DND-41 (cell line): ENCODE results near the gene ZNF23.

ENCODE experiments used
- ATAC-seq: fragments of 200-7000 bp; cut with Tn5 transposase; 3 replicates; pipeline ENCODE4 v1.9.1; 2021; ENCODE audit warnings: low read depth; ENCODE audit not compliant: insufficient read depth
- DNase-seq: peaks from one replicate; pipeline ENCODE4 v3.0.0-alpha.2; 2020
- H2AFZ ChIP-seq: 2 replicates; pipeline ENCODE4 v1.6.0; 2012; ENCODE audit warnings: low read depth, low read length
- H3K27ac ChIP-seq: 2 replicates; pipeline ENCODE4 v1.5.1; 2012; ENCODE audit warnings: low read length, inconsistent platforms
- H3K27me3 ChIP-seq: fragments of 200-600 bp; sonication (generic); 2 replicates; pipeline ENCODE4 v1.6.0; 2012; ENCODE audit warnings: low read length, mild to moderate bottlenecking, inconsistent platforms; ENCODE audit not compliant: insufficient read depth, poor library complexity
- H3K36me3 ChIP-seq: 2 replicates; pipeline ENCODE4 v1.5.1; 2012; ENCODE audit warnings: low read length, inconsistent platforms; ENCODE audit not compliant: insufficient read depth
- H3K4me1 ChIP-seq: 2 replicates; pipeline ENCODE4 v1.5.1; 2012; ENCODE audit warnings: mild to moderate bottlenecking, low read length; ENCODE audit not compliant: insufficient read depth
- H3K4me2 ChIP-seq: 2 replicates; pipeline ENCODE4 v1.6.0; 2012; ENCODE audit warnings: mild to moderate bottlenecking, moderate library complexity, low read length, inconsistent platforms; ENCODE audit not compliant: insufficient read depth
- H3K4me3 ChIP-seq, 2 experiments: fragments of 200-600 bp in 1 of 2; shearing (Covaris generic) in 1 of 2; 2 replicates each; pipeline ENCODE4 v1.5.1; 2012 to 2016; ENCODE audit warnings: inconsistent platforms in 2 of 2, low read length in 2 of 2, mild to moderate bottlenecking in 2 of 2, low read depth in 1 of 2, moderate library complexity in 1 of 2
- H3K79me2 ChIP-seq: 2 replicates; pipeline ENCODE4 v1.6.0; 2012; ENCODE audit warnings: low read length, inconsistent platforms; ENCODE audit not compliant: insufficient read depth
- H3K9ac ChIP-seq: 2 replicates; pipeline ENCODE4 v1.6.0; 2012; ENCODE audit warnings: low read depth, mild to moderate bottlenecking, inconsistent platforms, low read length, moderate library complexity
- H3K9me3 ChIP-seq: 2 replicates; pipeline ENCODE4 v1.5.1; 2012; ENCODE audit warnings: low read length, moderate library complexity, mild to moderate bottlenecking, inconsistent platforms; ENCODE audit not compliant: insufficient read depth, severe bottlenecking
- H4K20me1 ChIP-seq: 2 replicates; pipeline ENCODE4 v1.6.0; 2012; ENCODE audit warnings: low read length; ENCODE audit not compliant: insufficient read depth
- EZH2 ChIP-seq: IDR thresholded peaks from 3 replicates; pipeline ENCODE4 v1.6.1; 2012; ENCODE audit warnings: borderline replicate concordance, low read depth, mild to moderate bottlenecking, moderate library complexity, low read length, inconsistent platforms; ENCODE audit not compliant: severe bottlenecking
- TF ChIP-seq, protein P1 (sequence below): IDR thresholded peaks from 2 replicates; pipeline ENCODE4 v1.5.1; 2012; ENCODE audit warnings: borderline replicate concordance, low read length, moderate library complexity, mild to moderate bottlenecking; ENCODE audit not compliant: poor library complexity, severe bottlenecking; ENCODE audit errors: extremely low read depth

ZNF23 gene

DNA sequence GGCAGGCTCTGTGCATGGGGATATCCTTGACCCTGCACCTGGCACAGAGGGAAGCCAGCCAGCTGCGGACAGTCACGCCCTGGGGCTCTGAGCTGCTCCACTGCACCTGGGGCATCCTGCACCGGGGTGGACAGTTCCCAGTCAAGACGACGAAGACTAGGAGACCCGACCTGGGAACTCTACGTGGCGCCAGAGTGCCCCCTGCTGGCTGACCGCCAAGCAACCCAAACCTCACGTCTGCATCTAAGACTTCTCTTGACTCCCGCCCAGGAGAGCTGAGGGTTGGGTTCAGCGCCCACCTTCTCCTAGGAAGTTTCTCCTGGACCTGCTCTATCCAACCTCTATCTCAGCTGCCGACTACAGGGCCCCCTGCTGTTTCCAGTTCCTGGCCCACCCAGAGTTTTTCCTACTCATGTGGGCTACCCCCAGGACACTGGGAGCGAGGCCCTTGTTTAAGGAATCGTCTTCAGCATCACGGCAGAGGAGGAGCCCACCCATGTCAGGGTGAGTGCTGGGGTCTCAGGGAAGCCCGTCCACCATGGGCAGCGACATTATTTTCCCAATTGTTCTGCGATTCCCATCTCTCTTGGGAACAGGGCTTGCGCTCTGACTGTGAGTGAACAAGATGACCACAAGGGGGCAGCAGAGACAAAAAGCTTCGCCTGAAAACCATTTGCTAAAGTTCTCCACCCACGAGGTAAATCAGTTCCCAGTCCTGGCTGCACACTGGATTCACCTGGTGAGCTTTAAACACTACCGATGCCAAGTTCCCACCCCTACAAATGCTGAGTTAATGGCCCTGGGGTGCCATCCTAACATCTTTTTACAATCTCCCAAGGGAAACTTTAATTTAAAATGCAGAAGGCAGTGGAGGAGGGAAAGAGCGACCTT is 49.5 kb downstream of the ZNF23 start:
- no peak for TF ChIP-seq EZH2
- TF ChIP-seq, protein P1, sequence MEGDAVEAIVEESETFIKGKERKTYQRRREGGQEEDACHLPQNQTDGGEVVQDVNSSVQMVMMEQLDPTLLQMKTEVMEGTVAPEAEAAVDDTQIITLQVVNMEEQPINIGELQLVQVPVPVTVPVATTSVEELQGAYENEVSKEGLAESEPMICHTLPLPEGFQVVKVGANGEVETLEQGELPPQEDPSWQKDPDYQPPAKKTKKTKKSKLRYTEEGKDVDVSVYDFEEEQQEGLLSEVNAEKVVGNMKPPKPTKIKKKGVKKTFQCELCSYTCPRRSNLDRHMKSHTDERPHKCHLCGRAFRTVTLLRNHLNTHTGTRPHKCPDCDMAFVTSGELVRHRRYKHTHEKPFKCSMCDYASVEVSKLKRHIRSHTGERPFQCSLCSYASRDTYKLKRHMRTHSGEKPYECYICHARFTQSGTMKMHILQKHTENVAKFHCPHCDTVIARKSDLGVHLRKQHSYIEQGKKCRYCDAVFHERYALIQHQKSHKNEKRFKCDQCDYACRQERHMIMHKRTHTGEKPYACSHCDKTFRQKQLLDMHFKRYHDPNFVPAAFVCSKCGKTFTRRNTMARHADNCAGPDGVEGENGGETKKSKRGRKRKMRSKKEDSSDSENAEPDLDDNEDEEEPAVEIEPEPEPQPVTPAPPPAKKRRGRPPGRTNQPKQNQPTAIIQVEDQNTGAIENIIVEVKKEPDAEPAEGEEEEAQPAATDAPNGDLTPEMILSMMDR: peak; percentile 86
- Histone ChIP-seq H3K36me3 (no peaks in the 10 kb centered on the region), H2AFZ (no peak overlapping the region; the same call in 1 of the 2 replicates), H3K4me1 (no peaks in the 10 kb centered on the region), H4K20me1 (peaks cover 3% of the 10 kb centered on the region; the same call in 1 of the 2 replicates), H3K4me3 (no peak overlapping the region), H3K4me2 (no peak overlapping the region), H3K79me2 (no peaks in the 10 kb centered on the region), H3K9ac (no peak overlapping the region), H3K9me3 (no peaks in the 10 kb centered on the region), H3K27me3 (peaks cover 3% of the 10 kb centered on the region), H3K27ac (no peak overlapping the region)
- ATAC-seq: peak; percentile 86
- peak; percentile 67 for DNase-seq

DNA sequence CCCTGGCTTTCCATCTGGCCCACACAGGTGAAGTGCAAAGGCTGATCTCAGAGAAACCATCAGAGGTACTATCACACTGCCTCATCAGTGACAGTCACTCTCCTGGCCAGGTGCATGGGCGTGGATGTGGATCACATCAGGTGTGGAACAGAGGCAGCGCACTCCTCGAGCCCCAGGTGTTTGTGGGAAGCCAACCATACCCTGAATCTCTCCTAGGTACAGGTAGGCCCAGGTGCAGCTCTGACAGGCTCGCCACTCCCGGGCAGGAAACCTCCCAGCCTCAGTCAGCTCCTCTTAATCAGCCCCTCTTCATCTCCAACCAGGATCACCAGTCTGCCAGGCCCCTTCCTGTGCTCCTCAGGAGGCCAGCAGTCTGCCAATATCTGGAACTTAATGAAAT is 51.9 kb downstream of the ZNF23 start:
- Histone ChIP-seq H3K9ac (no peak overlapping the region), H3K27me3 (peaks cover 18% of the 10 kb centered on the region), H3K4me1 (no peaks in the 10 kb centered on the region), H4K20me1 (peaks cover 3% of the 10 kb centered on the region; the same call in 1 of the 2 replicates), H3K79me2 (no peaks in the 10 kb centered on the region), H3K36me3 (no peaks in the 10 kb centered on the region), H2AFZ (no peak overlapping the region), H3K4me2 (no peak overlapping the region), H3K27ac (no peak overlapping the region), H3K9me3 (no peaks in the 10 kb centered on the region), H3K4me3 (no peak overlapping the region)
- DNase-seq (no peak), ATAC-seq (no peak)
- no peak for TF ChIP-seq EZH2
- TF ChIP-seq, protein P1: no peak

GRCh38 chr16:71409011-71409775 is 52.9 kb downstream of the ZNF23 start:
- Histone ChIP-seq H3K4me2 (no peak overlapping the region), H3K79me2 (no peaks in the 10 kb centered on the region), H2AFZ (no peak overlapping the region), H3K9ac (no peak overlapping the region), H3K27me3 (peaks cover 18% of the 10 kb centered on the region), H3K4me3 (no peak overlapping the region), H3K27ac (no peak overlapping the region), H3K9me3 (no peaks in the 10 kb centered on the region), H4K20me1 (peaks cover 3% of the 10 kb centered on the region; the same call in 1 of the 2 replicates), H3K36me3 (no peaks in the 10 kb centered on the region), H3K4me1 (no peaks in the 10 kb centered on the region)
- no peak for DNase-seq
- no peak for ATAC-seq
- TF ChIP-seq, protein P1: no peak
- no peak for TF ChIP-seq EZH2
